GM21723 (cell line): Measurements from ENCODE around the gene EXOC3L4.
"Not testable (repeated sequence)": the region's sequence is repeated elsewhere in the genome, so short reads cannot be mapped to it uniquely, and the experiment has no call there.

ENCODE experiments used
- ATAC-seq: cut with Tn5 transposase; IDR thresholded peaks from one replicate; pipeline ENCODE4 v1.9.1; 2021; ENCODE audit warnings: mild to moderate bottlenecking, moderate library complexity; ENCODE audit not compliant: unreplicated experiment

Gene EXOC3L4

GRCh38 chr14:103118663-103119404 is 24.3 kb downstream of the EXOC3L4 start:
- no peak for ATAC-seq

GRCh38 chr14:103119527-103119926 is 25.0 kb downstream of the EXOC3L4 start:
- not testable (repeated sequence) for ATAC-seq

- ATAC-seq = no peak
Observed at GRCh38 chr14:103121121-103121845, 26.8 kb downstream of the EXOC3L4 start.

GRCh38 chr14:103121846-103122584 is 27.5 kb downstream of the EXOC3L4 start:
- no peak for ATAC-seq

GRCh38 chr14:103122585-103122946 is 28.0 kb downstream of the EXOC3L4 start:
- ATAC-seq = no peak

- ATAC-seq = no peak
Observed at GRCh38 chr14:103122947-103123633, 28.6 kb downstream of the EXOC3L4 start, which contains the start of gene TNFAIP2. Gene TNFAIP2, plus strand, starts transcription at chr14:103123461. Its CDS starts 2,997 bp downstream, at chr14:103126458.

GRCh38 chr14:103123634-103124500 is 29.3 kb downstream of the EXOC3L4 start:
- no peak for ATAC-seq

GRCh38 chr14:103124501-103125001 is 30.0 kb downstream of the EXOC3L4 start:
- ATAC-seq = no peak

- ATAC-seq = no peak
Observed at GRCh38 chr14:103125098-103126070, 30.9 kb downstream of the EXOC3L4 start.

GRCh38 chr14:103126088-103126872 is 31.8 kb downstream of the EXOC3L4 start:
- no peak for ATAC-seq

- ATAC-seq = no peak
Observed at GRCh38 chr14:103126873-103127304, 32.4 kb downstream of the EXOC3L4 start.

- no peak for ATAC-seq
Observed at GRCh38 chr14:103127356-103127755, 32.8 kb downstream of the EXOC3L4 start.

- no peak for ATAC-seq
Observed at GRCh38 chr14:103127861-103128598, 33.5 kb downstream of the EXOC3L4 start.

- ATAC-seq = no peak
Observed at GRCh38 chr14:103128631-103129300, 34.2 kb downstream of the EXOC3L4 start.

GRCh38 chr14:103129301-103130016 is 34.9 kb downstream of the EXOC3L4 start:
- ATAC-seq = no peak
